ENCODE data around the gene RPUSD4. TPM values are rescaled to one million over a fixed set of nuclear protein-coding genes. Genes with fewer than 3 reads are reported as not detected.

The RPUSD4 gene
- polyA plus RNA-seq, 1 of the 3 experiments (the other 2 are of a cell fraction) = 18.0 TPM

DNA sequence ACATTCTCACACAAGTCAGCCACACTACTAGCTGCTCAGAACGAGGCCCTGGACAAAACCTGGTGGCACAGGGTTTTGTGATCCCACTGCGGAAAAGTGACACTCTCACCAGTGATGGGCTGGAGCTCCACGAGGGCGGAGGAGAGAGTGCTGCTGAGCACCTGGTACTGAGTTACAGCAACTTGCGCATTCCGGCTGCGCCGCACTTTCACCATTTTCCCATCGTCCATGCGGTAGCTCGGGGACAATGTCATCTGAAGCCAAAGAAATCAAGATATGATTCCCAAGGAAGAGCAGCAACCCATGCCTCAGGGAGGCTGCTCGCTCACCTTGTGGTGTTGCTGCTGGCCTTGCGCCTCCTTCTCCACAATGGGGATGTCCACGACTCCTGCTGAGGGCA is 6.1 kb downstream of the RPUSD4 start:
- Histone ChIP-seq H4K20me1 (ENCODE audit: insufficient read depth) (no peaks in the 10 kb centered on the region), H3K4me2 (no peak overlapping the region), H3K79me2 (ENCODE audit: insufficient read depth) (peaks cover 12% of the 10 kb centered on the region), H3K27me3 (ENCODE audit: insufficient read depth) (no peaks in the 10 kb centered on the region), H2AFZ (ENCODE audit: low read depth) (no peak overlapping the region), H3K4me1 (ENCODE audit: control insufficient read depth in 1 of 2, insufficient read depth in 2 of 2, low read depth in 1 of 2, low read length in 1 of 2) (no peaks in the 10 kb centered on the region; a peak in 1 of 4 replicates), H3K27ac (ENCODE audit: low read depth in 2 of 2, low read length in 1 of 2) (no peak overlapping the region), H3K4me3 (ENCODE audit: low read depth in 2 of 2, low read length in 1 of 2) (no peak overlapping the region), H3K9me3 (no peaks in the 10 kb centered on the region), H3K9ac (no peak overlapping the region), H3K9me2 (no peaks in the 10 kb centered on the region), H3F3A (replicated peaks; ENCODE audit: insufficient read depth) (peaks cover 4% of the 10 kb centered on the region), H3K36me3 (replicated peaks in 1 of 2; ENCODE audit: control insufficient read depth in 1 of 2, insufficient read depth in 2 of 2, low read length in 1 of 2) (peaks cover 60 to 80% of the 10 kb centered on the region in 2 experiments)
- TF ChIP-seq SIN3A (IDR thresholded peaks at IDR 0.05; ENCODE audit: borderline replicate concordance, low read depth, low read length) = no peak
- TF ChIP-seq GATA2 (CRISPR knock-in tag; IDR thresholded peaks at IDR 0.05) = no peak
- no peak for TF ChIP-seq POLR2AphosphoS5 (IDR thresholded peaks at IDR 0.05; ENCODE audit: low read depth, low read length)
- no peak for TF ChIP-seq TAF1 (IDR thresholded peaks at IDR 0.05; ENCODE audit: borderline replicate concordance, low read depth, low read length)
- no peak for TF ChIP-seq MEF2A (IDR thresholded peaks at IDR 0.05; ENCODE audit: borderline replicate concordance, low read depth)
- TF ChIP-seq RAD21 (IDR thresholded peaks at IDR 0.05; ENCODE audit: low read length) = no peak
- TF ChIP-seq PBX3 (IDR thresholded peaks at IDR 0.05) = no peak
- TF ChIP-seq TEAD4 (IDR thresholded peaks at IDR 0.05; ENCODE audit: borderline replicate concordance, insufficient read depth) = no peak
- no peak for TF ChIP-seq RFX5 (IDR thresholded peaks at IDR 0.05; ENCODE audit: low read length)
- no peak for TF ChIP-seq NFIC (IDR thresholded peaks at IDR 0.05; ENCODE audit: borderline replicate concordance)
- TF ChIP-seq FOXM1 (IDR thresholded peaks at IDR 0.05; ENCODE audit: low read depth) = no peak
- ChIA-PET CTCF (interaction anchor here (2.5 kb wide), 1 partner anchor 11 kb away, joined by 8 read pairs; no protein-coding TSS in a partner anchor), POLR2A (no interaction called here)
- 97% methylated on average over 12 of the region's 14 CpGs for WGBS (ENCODE audit: low lambda C conversion rate)
- no peak for DNase-seq

DNA sequence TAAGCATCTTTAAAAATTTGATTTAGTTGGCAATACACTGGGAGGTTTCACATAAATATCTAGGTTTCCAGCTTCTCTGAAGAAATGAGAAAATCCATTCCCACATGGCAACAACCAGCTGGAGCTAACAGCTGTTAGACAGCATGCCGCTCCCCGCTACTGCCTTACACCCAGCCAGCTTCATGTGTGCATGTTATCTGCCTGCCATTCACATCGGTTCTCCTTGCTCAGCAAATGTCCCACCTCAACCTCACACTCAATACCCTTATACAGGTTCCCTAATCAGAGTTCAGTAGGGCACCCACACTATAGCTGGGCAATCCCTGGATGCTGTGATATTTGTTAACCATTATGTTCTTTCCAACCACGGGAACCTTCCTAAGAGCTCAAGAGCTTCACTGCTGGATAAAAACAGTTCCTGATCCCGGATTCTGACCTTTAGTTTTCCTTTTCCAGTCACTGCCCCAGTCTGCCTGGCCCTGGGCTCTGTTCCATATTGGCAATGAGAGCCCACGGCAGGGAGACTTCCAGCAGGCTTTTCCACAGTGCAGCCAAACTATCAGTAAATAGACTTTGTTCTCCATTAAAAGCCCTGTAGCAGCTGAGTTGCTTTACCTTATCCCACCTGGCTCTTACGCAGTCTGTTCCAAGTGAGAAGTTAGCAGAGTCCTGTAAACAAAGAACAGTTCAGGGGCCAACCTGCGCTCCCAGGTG is 8.6 kb downstream of the RPUSD4 start:
- WGBS (ENCODE audit: low lambda C conversion rate) = 82% methylated on average over 8 of the region's 8 CpGs

More for the DNA sequence above, 8.6 kb downstream of the RPUSD4 start:
- H3K9me2 ChIP-seq = no peaks in the 10 kb centered on the region
- peaks cover 51 to 74% of the 10 kb centered on the region in 2 experiments for H3K36me3 ChIP-seq (replicated peaks in 1 of 2; ENCODE audit: control insufficient read depth in 1 of 2, insufficient read depth in 2 of 2, low read length in 1 of 2)
- no peak overlapping the region for H2AFZ ChIP-seq (ENCODE audit: low read depth)
- TF ChIP-seq GATA2 (CRISPR knock-in tag; IDR thresholded peaks at IDR 0.05) = no peak
- no peak for TF ChIP-seq MXI1 (IDR thresholded peaks at IDR 0.05; ENCODE audit: low read depth, low read length)
- TF ChIP-seq YY1 (IDR thresholded peaks at IDR 0.05; ENCODE audit: low read depth) = no peak
- TF ChIP-seq TCF12 (IDR thresholded peaks at IDR 0.05) = no peak
- TF ChIP-seq, protein P1, sequence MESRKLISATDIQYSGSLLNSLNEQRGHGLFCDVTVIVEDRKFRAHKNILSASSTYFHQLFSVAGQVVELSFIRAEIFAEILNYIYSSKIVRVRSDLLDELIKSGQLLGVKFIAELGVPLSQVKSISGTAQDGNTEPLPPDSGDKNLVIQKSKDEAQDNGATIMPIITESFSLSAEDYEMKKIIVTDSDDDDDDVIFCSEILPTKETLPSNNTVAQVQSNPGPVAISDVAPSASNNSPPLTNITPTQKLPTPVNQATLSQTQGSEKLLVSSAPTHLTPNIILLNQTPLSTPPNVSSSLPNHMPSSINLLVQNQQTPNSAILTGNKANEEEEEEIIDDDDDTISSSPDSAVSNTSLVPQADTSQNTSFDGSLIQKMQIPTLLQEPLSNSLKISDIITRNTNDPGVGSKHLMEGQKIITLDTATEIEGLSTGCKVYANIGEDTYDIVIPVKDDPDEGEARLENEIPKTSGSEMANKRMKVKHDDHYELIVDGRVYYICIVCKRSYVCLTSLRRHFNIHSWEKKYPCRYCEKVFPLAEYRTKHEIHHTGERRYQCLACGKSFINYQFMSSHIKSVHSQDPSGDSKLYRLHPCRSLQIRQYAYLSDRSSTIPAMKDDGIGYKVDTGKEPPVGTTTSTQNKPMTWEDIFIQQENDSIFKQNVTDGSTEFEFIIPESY (IDR thresholded peaks at IDR 0.05; ENCODE audit: borderline replicate concordance, low read depth) = no peak
- TF ChIP-seq, protein P2, sequence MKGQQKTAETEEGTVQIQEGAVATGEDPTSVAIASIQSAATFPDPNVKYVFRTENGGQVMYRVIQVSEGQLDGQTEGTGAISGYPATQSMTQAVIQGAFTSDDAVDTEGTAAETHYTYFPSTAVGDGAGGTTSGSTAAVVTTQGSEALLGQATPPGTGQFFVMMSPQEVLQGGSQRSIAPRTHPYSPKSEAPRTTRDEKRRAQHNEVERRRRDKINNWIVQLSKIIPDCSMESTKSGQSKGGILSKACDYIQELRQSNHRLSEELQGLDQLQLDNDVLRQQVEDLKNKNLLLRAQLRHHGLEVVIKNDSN (IDR thresholded peaks at IDR 0.05; ENCODE audit: borderline replicate concordance, low read depth) = no peak
- TF ChIP-seq GABPA (IDR thresholded peaks at IDR 0.05; ENCODE audit: low read depth) = no peak
- no peaks in the 10 kb centered on the region for H3K4me1 ChIP-seq (ENCODE audit: control insufficient read depth in 1 of 2, insufficient read depth in 2 of 2, low read depth in 1 of 2, low read length in 1 of 2)
- no peaks in the 10 kb centered on the region for H4K20me1 ChIP-seq (ENCODE audit: insufficient read depth)
- ChIA-PET POLR2A (no interaction called here), CTCF (no interaction called here)
- no peak overlapping the region for H3K27ac ChIP-seq (ENCODE audit: low read depth in 2 of 2, low read length in 1 of 2)
- H3K4me3 ChIP-seq (ENCODE audit: low read depth in 2 of 2, low read length in 1 of 2) = no peak overlapping the region
- H3K9me3 ChIP-seq = no peaks in the 10 kb centered on the region
- H3K4me2 ChIP-seq = no peak overlapping the region
- no peaks in the 10 kb centered on the region; the same call in none of the 2 replicates for H3K79me2 ChIP-seq (ENCODE audit: insufficient read depth)
- no peak for DNase-seq
- peaks cover 4% of the 10 kb centered on the region for H3F3A ChIP-seq (replicated peaks; ENCODE audit: insufficient read depth)
- no peak overlapping the region for H3K9ac ChIP-seq
- H3K27me3 ChIP-seq (ENCODE audit: insufficient read depth) = no peaks in the 10 kb centered on the region

Data from SK-N-SH (cell line).